Neural cell (in vitro differentiated cells): ENCODE measurements around the gene BCAT1.

ENCODE experiments used
- EP300 ChIP-seq: fragments of 450-650 bp; conservative IDR thresholded peaks from 2 replicates; pipeline ENCODE4 v1.6.1; 2014; ENCODE audit warnings: antibody characterized with exemption, mild to moderate bottlenecking, moderate library complexity; ENCODE audit not compliant: poor library complexity, severe bottlenecking
- EZH2 ChIP-seq: fragments of 200-600, 300-800 bp; shearing (Covaris generic), sonication (generic); IDR thresholded peaks from 2 replicates; pipeline ENCODE4 v1.6.1; 2014; ENCODE audit warnings: antibody characterized with exemption, low read length, borderline replicate concordance, mild to moderate bottlenecking; ENCODE audit not compliant: insufficient read depth, poor library complexity, severe bottlenecking
- MXI1 ChIP-seq: fragments of 450-650 bp; conservative IDR thresholded peaks from 2 replicates; pipeline ENCODE4 v1.6.1; 2014; ENCODE audit warnings: antibody characterized with exemption, mild to moderate bottlenecking; ENCODE audit not compliant: poor library complexity, severe bottlenecking
- POLR2AphosphoS5 ChIP-seq: IDR thresholded peaks from 2 replicates; pipeline ENCODE4 v1.6.1; 2012
- RAD21 ChIP-seq: fragments of 450-650 bp; conservative IDR thresholded peaks from 2 replicates; pipeline ENCODE4 v1.6.1; 2014; ENCODE audit warnings: antibody characterized with exemption, mild to moderate bottlenecking, moderate library complexity
- SMC3 ChIP-seq: fragments of 450-650 bp; conservative IDR thresholded peaks from 2 replicates; pipeline ENCODE4 v1.6.1; 2014; ENCODE audit warnings: antibody characterized with exemption, mild to moderate bottlenecking, moderate library complexity; ENCODE audit not compliant: poor library complexity
- TAF1 ChIP-seq: IDR thresholded peaks from 2 replicates; pipeline ENCODE4 v1.6.1; 2012; ENCODE audit warnings: low read depth
- TF ChIP-seq, protein P1 (sequence below): IDR thresholded peaks from 2 replicates; pipeline ENCODE4 v1.6.1; 2012; ENCODE audit warnings: borderline replicate concordance
- TF ChIP-seq, protein P2 (sequence below): fragments of 450-650 bp; IDR thresholded peaks from 2 replicates; pipeline ENCODE4 v1.5.1; 2014; ENCODE audit warnings: antibody characterized with exemption, mild to moderate bottlenecking, moderate library complexity; ENCODE audit not compliant: poor library complexity, severe bottlenecking

DNA sequence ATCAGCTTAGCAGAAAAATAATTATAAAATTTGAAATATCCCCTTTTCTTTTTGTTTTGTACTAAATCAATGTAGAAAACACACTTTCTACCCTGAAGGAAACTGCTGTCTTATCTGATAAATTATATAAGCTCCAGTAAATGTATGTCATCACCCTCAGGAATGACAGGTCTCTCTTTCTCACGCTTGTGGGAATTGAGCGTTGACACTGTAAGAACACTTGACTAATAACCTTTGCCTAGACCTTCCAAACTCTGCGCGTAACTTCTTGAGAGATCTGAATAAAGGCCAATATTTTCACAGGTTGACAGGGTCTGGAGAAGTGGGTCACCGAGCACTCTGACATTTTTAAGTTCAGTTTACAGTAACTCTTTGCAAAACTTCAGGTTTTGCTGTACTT is 138.5 kb downstream of the BCAT1 start:
- no peak for TF ChIP-seq EP300
- no peak for TF ChIP-seq SMC3
- TF ChIP-seq, protein P1, sequence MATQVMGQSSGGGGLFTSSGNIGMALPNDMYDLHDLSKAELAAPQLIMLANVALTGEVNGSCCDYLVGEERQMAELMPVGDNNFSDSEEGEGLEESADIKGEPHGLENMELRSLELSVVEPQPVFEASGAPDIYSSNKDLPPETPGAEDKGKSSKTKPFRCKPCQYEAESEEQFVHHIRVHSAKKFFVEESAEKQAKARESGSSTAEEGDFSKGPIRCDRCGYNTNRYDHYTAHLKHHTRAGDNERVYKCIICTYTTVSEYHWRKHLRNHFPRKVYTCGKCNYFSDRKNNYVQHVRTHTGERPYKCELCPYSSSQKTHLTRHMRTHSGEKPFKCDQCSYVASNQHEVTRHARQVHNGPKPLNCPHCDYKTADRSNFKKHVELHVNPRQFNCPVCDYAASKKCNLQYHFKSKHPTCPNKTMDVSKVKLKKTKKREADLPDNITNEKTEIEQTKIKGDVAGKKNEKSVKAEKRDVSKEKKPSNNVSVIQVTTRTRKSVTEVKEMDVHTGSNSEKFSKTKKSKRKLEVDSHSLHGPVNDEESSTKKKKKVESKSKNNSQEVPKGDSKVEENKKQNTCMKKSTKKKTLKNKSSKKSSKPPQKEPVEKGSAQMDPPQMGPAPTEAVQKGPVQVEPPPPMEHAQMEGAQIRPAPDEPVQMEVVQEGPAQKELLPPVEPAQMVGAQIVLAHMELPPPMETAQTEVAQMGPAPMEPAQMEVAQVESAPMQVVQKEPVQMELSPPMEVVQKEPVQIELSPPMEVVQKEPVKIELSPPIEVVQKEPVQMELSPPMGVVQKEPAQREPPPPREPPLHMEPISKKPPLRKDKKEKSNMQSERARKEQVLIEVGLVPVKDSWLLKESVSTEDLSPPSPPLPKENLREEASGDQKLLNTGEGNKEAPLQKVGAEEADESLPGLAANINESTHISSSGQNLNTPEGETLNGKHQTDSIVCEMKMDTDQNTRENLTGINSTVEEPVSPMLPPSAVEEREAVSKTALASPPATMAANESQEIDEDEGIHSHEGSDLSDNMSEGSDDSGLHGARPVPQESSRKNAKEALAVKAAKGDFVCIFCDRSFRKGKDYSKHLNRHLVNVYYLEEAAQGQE: no peak
- TF ChIP-seq, protein P2, sequence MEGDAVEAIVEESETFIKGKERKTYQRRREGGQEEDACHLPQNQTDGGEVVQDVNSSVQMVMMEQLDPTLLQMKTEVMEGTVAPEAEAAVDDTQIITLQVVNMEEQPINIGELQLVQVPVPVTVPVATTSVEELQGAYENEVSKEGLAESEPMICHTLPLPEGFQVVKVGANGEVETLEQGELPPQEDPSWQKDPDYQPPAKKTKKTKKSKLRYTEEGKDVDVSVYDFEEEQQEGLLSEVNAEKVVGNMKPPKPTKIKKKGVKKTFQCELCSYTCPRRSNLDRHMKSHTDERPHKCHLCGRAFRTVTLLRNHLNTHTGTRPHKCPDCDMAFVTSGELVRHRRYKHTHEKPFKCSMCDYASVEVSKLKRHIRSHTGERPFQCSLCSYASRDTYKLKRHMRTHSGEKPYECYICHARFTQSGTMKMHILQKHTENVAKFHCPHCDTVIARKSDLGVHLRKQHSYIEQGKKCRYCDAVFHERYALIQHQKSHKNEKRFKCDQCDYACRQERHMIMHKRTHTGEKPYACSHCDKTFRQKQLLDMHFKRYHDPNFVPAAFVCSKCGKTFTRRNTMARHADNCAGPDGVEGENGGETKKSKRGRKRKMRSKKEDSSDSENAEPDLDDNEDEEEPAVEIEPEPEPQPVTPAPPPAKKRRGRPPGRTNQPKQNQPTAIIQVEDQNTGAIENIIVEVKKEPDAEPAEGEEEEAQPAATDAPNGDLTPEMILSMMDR: no peak
- no peak for TF ChIP-seq TAF1
- TF ChIP-seq POLR2AphosphoS5: peak; percentile 20
- no peak for TF ChIP-seq EZH2
- no peak for TF ChIP-seq MXI1
- no peak for TF ChIP-seq RAD21
